ENCODE measurements around the gene GCHFR.

Gene GCHFR

DNA sequence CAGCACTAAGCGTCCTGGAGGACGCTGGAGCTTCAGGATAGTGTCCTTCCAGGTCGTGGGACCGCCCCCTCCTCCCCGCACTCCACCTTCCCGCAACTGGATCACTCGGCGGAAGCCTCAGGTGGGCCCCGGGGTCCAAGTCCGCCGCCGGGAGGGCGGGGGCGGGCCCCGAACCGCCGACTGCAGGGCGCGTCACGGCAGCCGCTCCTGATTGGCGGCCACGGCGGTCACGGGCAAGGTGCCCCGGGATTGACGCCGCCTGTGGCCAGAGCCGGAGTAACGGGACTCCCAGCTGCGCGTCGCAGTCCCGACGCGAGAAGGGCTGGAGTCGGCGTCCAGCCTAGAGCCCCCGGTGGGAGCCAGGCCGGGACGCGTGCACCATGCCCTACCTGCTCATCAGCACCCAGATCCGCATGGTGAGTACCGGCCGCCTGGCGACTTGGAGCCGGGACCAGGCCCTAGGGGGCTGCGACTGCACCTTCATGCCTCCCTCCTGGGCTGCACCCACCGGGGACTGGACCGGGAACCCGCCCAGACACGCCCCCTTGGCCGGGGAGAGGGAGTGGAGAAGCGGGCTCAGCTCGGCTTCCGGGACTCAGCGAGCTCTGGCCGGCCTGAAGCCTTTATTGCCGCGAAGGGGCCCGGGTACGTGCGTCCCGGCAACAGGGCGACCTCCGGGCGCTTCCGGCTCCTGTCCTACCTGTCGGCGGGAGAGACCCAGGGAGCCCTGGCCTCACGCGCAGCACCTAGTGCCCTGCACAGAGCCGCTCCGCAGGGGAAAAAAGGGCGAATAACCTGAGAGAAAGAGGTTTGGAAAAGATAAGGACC is at the start of gene GCHFR:
GCHFR (plus strand) TSS at position 268 of the 828 bp plus-strand sequence; CDS start at position 381, 113 bp downstream.
- peak; percentile 57 for DNase-seq (ENCODE audit: low spot score)

DNA sequence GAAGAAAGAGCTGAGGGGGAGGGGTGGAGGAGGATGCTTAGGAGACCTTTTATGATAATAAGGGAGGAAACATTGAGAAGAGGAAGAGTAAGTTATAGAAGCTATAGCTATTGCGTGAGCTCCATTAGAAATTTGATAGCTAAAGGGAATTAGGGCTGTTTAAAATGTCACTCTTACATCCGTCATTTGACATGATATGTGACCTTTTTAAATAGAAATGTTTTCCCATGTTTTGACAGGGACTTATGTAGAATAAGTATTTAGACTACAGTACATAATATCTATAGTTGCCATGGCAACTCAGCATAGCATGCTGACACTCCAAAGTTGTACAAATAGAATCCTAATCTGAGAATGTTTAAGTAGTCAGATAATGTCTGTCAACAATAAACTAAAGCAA is 49.7 kb upstream of the GCHFR start:
- DNase-seq (ENCODE audit: low spot score) = no peak

DNA sequence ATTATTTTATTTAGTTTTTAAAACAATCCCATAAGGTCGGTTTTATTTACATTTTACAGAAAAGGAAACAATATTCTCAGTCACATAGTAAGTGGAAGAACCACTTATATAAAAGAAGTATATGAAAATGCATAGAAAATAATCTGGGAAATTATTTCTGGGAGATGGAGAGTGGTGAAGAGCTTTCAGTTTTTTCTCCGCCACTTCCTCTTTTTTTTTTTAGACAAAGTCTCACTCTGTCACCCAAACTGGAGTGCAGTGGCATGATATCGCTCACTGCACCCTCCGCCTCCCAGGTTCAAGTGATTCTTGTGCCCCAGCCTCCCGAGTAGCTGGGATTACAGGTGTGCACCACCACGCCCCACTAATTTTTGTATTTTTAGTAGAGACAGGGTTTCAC is 47.7 kb upstream of the GCHFR start:
- DNase-seq (ENCODE audit: low spot score) = no peak

DNA sequence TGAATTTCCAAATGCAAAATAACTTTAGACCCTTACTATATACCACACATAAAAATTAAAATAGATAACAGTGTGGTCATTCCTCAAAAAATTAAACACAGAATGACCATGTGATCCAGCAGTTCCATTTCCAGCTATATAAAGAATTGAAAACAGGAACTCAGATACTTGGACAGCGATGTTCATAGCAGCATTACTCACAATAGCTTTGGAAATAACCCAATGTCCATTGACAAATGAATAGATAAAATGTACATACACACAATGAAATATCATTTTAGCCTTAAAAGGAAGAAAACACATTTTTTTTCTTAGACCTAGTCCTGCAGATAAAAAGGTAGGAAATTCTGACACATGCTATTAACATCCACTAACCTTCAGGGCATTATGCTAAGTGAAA is 42.2 kb upstream of the GCHFR start:
- no peak for DNase-seq (ENCODE audit: low spot score)

DNA sequence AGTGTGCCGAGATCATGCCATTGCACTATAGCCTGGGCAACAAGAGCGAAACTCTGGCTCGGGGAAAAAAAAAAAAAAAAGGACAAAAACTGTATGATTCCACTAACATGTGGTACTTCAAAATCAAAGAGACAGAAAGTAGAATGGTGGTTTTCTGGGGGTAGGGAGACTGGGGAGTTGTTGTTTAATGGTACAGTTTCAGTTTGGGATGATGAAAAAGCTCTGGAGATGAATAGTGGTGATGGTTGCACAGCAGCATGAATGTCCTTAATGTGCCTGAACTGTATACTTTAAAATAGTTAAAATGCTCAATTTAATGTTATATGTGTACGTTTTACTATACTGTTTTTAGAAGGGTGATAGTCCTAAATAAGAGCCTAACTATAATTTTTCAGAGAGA is 41.5 kb upstream of the GCHFR start:
- no peak for DNase-seq (ENCODE audit: low spot score)

DNA sequence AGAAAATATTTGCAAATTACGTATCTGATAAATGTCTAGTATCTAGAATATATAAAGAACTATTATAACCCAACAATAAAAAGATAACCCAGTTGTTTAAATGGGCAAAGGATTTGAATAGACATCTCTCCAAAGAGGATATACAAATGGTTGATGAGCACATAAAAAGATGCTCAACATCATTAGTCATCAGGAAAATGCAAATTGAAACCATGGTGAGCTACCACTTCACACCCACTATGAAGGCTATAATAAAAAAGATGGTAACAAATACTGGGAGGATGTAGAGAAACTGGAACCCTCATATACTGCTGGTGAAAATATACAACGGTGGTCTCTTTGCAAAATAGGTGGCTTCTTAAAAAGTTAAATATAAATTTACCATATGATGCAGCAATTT is 40.9 kb upstream of the GCHFR start:
- no peak for DNase-seq (ENCODE audit: low spot score)

DNA sequence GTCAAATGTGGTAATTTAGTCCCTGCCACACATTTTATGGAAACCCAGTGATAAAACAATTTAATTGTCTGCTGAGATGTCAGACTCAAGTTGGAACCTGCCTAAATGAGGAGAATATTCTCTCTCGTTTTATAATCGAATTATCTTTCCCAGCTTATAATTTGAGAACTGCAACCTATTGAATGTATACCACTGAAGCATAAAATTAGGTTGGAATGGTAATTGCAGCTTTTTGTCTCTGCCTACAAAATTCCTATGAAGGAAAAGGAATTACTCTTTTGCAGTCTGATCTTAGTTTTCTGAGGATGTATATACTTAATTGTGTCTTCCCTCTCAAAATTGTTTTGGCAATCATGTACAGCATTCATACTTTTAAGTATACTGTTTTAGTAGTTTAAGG is 39.9 kb upstream of the GCHFR start:
- DNase-seq (ENCODE audit: low spot score) = no peak

DNA sequence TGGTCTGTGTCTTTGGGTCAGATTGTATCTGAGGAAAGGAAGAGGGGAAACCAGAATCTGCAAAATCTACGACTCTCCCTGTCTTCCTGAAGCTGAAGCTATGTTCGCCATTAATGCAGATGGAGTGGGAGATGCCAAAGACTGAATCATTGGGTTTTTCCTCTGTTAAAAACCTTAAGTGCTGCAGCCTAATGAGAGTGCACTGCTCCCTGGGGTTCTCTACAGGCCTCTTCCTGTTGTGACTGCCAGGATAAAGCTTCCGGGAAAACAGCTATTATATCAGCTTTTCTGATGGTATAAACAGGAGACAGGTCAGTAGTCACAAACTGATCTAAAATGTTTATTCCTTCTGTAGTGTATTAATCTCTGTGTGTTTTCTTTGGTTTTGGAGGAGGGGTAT is 32.8 kb upstream of the GCHFR start:
- DNase-seq (ENCODE audit: low spot score) = no peak

DNA sequence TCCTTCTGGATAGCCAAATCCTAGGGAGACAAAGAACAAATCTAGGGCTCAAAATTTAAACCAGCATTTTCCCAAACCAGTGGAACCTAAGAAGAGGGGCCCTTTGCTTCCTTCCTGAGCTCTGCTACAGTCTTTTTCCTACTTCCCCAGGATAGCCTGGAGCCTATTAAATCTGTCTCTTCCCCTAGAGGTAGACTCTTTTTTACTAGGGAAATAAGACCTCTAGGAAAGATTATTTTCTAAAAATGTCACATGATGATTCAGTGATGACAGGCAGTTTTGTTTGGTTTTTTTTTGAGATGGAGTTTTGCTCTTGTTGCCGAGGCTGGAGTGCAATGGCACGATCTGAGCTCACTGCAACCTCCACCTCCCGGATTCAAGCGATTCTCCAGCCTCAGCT is 27.3 kb upstream of the GCHFR start:
- no peak for DNase-seq (ENCODE audit: low spot score)

DNA sequence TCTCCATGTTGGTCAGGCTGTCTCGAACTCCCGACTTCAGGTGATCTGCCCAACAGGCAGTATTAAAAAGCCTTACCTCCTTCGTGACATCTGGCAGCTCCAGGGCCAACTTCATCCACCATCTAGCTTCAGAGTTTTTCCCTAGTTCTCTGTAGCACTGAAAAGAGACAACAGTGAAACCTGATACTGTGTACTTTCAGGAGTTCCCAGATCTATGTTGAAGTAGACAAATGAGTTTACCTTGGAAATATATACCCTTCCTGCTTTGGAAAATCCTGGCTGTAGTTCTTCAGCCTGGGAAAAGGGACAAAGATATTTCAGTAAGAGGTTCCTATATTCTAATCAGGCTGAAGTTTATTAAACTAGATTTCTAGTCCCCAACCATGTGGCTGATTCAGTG is 26.8 kb upstream of the GCHFR start:
- no peak for DNase-seq (ENCODE audit: low spot score)

DNA sequence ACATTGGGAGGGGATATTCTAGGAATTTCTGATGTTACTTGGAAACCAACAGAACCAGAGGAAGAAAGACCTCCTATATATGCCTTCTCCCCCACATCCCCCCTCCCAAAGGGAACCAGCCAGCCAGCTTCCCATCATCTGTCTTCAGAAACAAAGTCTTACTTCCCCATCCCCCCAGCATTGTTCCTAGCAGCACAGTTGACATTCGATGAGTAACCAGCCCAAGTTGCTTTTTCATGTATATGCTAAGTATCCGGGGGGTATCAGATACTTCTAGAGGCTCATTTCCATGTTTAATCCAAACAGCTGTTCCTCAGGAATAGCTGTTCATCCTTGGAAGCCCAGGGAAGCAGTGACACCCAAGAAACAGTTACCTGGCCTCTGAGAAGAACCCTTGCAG is 24.8 kb upstream of the GCHFR start:
- DNase-seq (ENCODE audit: low spot score) = no peak

DNA sequence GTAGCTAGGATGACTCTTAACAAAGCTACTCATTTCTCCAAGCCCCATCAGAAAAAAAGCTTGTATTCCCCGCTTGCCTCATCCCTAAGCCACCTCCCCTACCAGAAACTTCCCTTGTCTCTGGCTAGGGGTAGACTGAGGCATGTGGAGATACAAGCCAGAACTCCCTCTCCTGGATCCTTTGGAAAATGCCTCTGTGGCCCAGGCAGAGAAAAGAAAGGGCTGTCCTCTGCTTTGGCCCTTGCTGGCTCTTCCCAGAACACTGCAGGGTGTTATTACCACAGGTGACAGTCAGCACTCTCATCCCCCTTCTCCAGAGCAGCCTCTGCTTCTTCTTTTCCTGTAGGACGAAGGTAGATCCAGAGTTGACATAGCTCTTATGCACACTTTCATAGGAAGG is 24.0 kb upstream of the GCHFR start:
- DNase-seq (ENCODE audit: low spot score) = no peak

DNA sequence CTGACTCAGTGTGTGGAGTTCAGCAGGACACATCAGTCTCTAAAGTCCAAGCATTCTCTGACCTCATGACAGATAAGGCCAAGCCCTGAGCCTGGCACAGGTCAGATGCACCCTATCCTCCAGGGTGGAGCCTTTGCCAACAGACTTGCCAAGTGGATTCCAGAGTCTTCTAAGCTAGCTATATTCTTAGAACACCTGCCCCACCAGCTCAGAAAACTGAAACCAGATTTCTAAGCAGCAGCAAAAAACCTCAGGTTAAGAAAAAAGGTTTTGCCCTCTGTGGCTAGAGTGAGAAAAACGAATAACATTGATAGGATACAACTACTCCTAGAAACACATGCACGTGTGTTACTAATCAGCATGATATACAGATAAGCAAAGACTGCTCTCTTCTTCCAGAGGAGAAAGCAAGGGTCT is 20.4 kb upstream of the GCHFR start:
- DNase-seq (ENCODE audit: low spot score) = no peak

DNA sequence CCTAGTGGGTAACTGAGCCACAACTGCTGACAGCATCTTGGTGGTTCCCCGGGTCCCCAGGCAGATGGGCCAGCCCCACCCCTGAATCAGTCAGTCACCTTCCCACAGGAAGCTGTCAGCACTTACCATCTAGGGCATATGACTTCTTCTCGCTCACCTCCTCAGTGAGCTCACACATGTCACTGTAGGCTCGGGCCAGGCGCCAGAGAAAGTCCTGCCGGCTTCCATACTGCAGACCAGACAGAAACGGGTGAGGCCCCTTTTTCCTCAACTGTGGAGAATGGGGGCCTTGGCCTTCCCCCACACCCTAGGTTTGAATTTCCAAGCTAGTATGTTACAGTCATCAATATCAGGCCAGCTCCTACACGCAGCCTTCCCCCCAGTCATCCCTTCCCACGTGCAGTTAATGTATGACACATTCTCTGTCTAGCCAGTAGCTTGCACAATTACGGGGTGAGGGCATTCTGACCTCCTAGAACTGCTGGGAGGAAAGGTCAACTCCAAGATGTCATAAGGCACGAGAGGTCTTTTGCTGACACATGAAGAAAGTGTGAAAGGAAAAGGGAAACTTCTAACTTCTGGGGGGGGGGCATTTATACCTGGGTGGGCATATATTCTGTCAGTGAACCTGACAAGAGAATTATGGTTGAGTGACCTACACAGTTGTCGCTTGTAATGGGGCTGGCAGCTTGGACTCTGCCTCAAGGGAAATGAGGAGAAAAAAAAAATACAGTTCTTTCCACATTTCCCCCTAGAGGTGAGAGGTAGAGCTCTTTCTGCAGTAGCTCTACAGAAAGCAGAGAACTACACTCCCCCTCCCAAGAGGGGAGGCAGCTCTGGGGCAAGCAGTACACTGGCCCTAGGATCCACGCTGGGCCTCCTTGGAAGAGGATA is 19.7 kb upstream of the GCHFR start:
- DNase-seq (ENCODE audit: low spot score) = no peak

DNA sequence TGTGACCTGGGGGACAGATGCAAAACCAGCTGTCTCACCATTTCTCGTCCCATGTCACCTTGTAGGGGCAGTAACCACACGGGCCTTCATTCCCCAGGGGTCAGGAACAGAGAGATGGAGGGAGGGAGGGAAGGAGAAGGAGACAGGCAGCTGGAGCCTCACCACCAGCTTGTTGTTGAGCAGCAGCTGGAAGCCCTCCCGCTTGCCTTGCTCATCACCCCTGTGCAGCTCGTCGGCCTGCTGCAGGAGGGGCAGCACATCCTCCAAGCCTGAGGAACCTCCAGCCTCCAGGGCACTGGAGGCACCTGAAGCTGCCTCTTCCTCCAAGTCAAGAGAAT is 19.1 kb upstream of the GCHFR start:
- DNase-seq (ENCODE audit: low spot score) = no peak

DNA sequence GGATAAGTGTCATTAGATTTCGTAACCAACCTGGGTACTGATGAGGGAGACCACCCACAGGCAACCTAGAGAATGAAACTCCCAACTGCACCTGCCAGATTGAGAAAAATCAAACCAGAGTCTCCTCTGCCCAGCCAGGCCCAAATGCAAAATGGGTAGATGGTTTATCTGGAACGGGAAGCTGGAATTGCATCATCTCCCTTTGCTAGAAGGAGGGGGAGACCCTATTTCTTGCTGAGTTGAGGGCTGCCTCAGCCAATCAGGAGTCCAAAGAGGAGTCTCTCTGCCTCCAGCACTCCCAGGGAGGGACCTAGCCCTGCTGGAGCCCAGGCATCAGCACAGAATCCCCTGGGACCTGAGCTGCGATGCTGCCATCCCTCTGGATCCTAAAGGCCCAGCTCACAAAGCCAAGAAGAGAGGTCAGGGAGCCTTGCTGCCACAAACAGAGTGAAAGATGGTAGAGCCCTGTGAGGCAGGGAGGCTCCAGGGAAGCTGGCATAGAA is 16.9 kb upstream of the GCHFR start:
- DNase-seq (ENCODE audit: low spot score) = no peak

DNA sequence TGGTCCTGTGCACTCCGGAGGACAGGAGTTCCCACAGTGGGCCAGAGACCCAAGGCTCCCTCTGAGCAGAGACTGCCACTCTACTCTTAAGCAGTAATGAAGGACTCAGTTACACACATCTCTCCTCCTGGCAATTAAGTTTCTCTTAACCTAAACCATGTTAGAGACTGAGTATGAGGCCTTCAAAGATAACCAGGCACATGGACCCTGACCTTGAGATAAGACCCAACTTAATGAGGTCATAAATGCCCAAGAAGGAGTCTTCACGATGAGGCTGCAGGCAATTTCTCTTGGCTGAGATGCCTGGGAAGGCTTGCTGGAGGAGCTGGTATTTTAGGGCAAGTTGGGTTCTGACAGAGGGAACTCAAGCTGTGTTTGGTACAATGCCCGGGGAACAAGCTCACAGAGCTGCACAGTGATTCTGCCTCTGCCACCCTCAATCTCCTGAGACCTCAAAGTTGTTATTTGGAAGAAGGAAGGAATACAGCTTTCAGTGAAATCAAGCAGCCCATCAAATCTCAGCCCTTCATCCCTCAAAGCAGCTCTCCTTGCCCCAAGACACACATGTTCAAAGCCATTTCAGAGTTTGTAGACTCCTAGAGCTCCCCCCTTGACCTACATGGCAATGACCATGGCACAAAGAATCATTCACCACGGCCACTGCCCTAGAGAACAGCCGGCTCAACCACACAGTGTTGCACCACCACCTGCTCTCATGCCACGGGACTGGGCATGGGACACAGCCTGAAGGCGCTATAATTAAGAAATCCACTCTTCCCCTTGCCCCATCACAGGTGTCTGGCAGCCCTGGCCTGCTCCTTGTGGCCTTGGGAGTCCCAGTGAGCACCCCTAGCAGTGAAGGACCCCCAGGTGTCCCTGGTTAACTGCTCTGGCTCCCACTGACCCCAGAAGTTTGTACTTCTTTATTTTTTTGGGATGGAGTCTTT is 15.9 kb upstream of the GCHFR start:
- peak; percentile 39 for DNase-seq (ENCODE audit: low spot score)

DNA sequence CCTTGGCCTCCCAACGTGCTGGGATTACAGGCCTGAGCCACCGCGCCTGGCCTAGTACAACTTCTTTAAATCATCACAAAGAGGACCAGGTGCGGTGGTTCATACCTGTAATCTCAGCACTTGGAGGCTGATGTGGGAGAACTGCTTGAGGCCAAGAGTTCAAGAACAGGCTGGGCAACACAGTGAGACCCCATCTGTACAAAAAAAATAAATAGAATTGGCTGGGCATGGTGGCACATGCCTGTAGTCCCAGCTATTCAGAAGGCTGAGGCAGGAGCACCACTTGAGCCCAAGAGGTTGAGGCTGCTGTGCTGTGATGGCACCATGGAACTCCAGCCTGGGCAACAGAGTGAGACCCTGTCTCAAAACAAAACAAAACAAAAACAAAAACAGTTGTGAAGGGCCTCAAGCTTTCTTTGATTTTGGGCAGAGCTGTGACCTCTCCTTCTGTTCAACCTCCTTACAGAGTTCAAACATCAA is 14.7 kb upstream of the GCHFR start:
- no peak for DNase-seq (ENCODE audit: low spot score)

DNA sequence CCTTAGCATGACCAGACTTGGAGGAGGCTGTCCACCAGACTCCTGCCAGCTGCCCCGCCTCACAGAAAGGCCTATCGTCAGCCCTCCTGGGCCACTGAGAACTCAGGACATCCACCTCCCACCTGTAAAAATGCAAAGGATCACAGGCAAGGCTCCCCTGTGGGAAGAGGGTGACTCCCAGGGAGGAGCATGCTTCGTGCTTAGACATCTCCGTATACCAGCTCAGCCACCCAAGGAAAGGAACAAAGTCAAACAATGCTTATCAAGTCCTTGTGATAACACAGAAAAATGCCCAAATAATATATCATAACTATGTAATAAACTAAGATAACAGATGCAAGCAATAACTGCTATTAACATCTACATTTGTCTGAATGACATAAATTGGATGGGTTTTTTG is 13.0 kb upstream of the GCHFR start:
- no peak for DNase-seq (ENCODE audit: low spot score)

DNA sequence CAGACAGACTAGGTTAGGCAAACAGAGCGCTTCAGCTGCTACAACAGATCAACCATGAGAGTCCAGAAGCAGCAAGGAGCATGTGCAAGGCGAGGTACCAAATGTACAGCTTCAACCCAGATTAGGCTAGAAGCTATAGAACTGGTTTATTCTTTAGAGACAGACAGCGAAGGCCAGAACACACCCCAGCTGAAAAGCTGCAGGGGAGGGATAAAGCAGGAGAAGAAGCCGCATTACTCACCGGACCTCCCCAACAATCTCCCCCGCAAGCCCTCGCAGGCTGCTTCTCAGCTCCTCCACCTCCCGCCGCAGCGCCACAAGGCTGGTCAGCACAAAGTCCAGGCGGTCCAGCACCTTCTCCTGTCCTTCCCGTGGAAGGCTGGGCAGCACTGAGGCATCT is 12.1 kb upstream of the GCHFR start:
- no peak for DNase-seq (ENCODE audit: low spot score)

DNA sequence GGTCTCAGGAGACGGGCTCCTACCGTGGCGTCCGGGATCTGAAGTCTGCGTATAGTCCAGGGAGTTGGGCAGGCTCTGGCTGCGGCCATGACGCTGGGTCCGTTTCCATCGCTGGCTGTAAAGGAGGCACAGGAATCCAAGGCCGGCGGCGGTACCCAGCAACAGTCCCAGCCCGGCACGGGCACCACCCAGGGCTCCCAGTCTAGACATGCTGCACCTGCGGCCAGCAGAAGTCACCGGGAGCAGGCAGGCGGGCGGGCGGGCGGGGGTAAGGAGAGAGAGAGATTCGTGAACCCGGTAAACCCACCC is 9.3 kb upstream of the GCHFR start:
- no peak for DNase-seq (ENCODE audit: low spot score)

Data from Ammon's horn (tissue), 1 donor.